Calu3 (cell line): ENCODE measurements around the gene NALCN. TPM values are rescaled to one million over a fixed set of nuclear protein-coding genes. Genes with fewer than 3 reads are reported as not detected.

Experiments used
- BruUV-seq: library from RNA; stranded (reverse); fragments of 400-500 nt; replicated peaks from 2 replicates; lab custom pipeline; 2021; lab: Mats Ljungman, UMichigan
- CTCF ChIA-PET: fragments of 300-600 bp; sonication (Branson Sonifier 250); formaldehyde crosslinking; loops from one replicate; lab custom pipeline; 2022; ENCODE audit warnings: antibody characterized with exemption; lab: Charles Lee
- DNase-seq: peaks from one replicate; pipeline ENCODE4 v3.0.0; 2022
- H3K27ac Mint-ChIP-seq: one replicate; pipeline ENCODE4 v1.8.0; 2022; ENCODE audit warnings: mixed read lengths; ENCODE audit not compliant: unreplicated experiment
- H3K27me3 Mint-ChIP-seq: one replicate; pipeline ENCODE4 v1.8.0; 2022; ENCODE audit warnings: mixed read lengths; ENCODE audit not compliant: unreplicated experiment
- H3K36me3 Mint-ChIP-seq: one replicate; pipeline ENCODE4 v1.8.0; 2022; ENCODE audit warnings: mild to moderate bottlenecking, moderate library complexity, mixed read lengths; ENCODE audit not compliant: insufficient read depth, unreplicated experiment
- H3K4me1 Mint-ChIP-seq: one replicate; pipeline ENCODE4 v1.8.0; 2022; ENCODE audit warnings: mild to moderate bottlenecking, low read depth, mixed read lengths; ENCODE audit not compliant: unreplicated experiment
- H3K4me3 Mint-ChIP-seq: one replicate; pipeline ENCODE4 v1.8.0; 2022; ENCODE audit warnings: mild to moderate bottlenecking, low read depth, moderate library complexity, mixed read lengths; ENCODE audit not compliant: unreplicated experiment
- H3K9me3 Mint-ChIP-seq: one replicate; pipeline ENCODE4 v1.8.0; 2022; ENCODE audit warnings: low read depth, mixed read lengths; ENCODE audit not compliant: unreplicated experiment
- intact Hi-C: fragments of 100-400 bp; cut with micrococcal nuclease; formaldehyde crosslinking; loops from one replicate; pipeline ENCODE4 v1.10.0; 2022; ENCODE audit not compliant: unreplicated experiment
- total RNA-seq: library from RNA; stranded (reverse); gene quantifications from 2 replicates; pipeline ENCODE4 v1.2.3, GENCODE V29; 2022
- TF ChIP-seq, protein P1 (sequence below): fragments of 200-600 bp; IDR thresholded peaks from one replicate; pipeline ENCODE4 v1.8.0; 2022; ENCODE audit warnings: antibody characterized with exemption; ENCODE audit not compliant: unreplicated experiment

NALCN gene
- total RNA-seq, 1 experiment from 2014 or later, result 2.8 TPM

DNA sequence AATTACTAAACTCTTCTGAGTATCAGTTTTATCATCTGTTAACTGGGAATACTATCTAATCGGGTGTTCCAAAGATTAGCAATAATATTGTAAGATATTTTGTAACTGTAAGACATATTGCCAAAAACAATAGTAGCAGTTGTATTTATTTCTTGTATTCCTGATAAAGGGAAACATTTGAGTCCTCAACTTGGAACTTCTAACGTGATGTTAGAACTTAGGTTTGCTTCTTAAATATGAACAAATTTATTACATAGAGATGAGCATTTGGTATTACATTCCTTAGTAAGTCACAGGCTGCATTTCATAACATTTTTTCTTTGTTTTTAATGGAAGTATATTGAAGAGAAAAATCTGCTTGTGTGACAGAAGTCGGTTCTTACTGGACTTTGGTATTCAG is 225.3 kb downstream of the NALCN start:
- CTCF ChIA-PET, result no interaction called here
- no peak for DNase-seq
- Mint-ChIP-seq H3K27me3 (no peaks in the 10 kb centered on the region), H3K4me3 (no peak overlapping the region), H3K9me3 (no peaks in the 10 kb centered on the region), H3K4me1 (no peaks in the 10 kb centered on the region), H3K27ac (no peak overlapping the region), H3K36me3 (no peaks in the 10 kb centered on the region)
- TF ChIP-seq, protein P1, sequence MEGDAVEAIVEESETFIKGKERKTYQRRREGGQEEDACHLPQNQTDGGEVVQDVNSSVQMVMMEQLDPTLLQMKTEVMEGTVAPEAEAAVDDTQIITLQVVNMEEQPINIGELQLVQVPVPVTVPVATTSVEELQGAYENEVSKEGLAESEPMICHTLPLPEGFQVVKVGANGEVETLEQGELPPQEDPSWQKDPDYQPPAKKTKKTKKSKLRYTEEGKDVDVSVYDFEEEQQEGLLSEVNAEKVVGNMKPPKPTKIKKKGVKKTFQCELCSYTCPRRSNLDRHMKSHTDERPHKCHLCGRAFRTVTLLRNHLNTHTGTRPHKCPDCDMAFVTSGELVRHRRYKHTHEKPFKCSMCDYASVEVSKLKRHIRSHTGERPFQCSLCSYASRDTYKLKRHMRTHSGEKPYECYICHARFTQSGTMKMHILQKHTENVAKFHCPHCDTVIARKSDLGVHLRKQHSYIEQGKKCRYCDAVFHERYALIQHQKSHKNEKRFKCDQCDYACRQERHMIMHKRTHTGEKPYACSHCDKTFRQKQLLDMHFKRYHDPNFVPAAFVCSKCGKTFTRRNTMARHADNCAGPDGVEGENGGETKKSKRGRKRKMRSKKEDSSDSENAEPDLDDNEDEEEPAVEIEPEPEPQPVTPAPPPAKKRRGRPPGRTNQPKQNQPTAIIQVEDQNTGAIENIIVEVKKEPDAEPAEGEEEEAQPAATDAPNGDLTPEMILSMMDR, result no peak
- BruUV-seq, result no TSS peak
- intact Hi-C loops, result no loop called here

DNA sequence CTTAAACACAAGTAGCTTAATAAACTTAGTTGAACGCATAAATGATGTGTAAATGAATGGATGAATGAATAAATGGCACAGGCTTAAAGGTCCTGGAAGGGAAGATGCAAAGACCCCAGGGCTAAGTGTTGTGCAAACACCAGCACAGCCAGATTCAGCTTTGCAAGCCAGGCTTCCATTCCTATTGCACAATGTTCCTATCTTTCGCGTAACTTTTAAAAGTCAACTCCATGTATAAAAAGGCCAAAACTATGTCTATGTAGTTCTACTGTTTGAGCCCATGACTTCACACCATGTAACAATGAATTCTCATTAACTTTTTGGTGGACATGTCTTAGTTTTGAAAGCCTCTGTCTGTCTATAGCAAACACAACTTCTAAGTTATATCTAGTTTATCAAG is 226.0 kb downstream of the NALCN start:
- TF ChIP-seq, protein P1, result no peak
- Mint-ChIP-seq H3K4me1 (no peaks in the 10 kb centered on the region), H3K4me3 (no peak overlapping the region), H3K9me3 (no peaks in the 10 kb centered on the region), H3K27me3 (no peaks in the 10 kb centered on the region), H3K27ac (no peak overlapping the region), H3K36me3 (no peaks in the 10 kb centered on the region)
- intact Hi-C loops, result no loop called here
- no TSS peak for BruUV-seq
- CTCF ChIA-PET, result no interaction called here
- DNase-seq, result no peak

DNA sequence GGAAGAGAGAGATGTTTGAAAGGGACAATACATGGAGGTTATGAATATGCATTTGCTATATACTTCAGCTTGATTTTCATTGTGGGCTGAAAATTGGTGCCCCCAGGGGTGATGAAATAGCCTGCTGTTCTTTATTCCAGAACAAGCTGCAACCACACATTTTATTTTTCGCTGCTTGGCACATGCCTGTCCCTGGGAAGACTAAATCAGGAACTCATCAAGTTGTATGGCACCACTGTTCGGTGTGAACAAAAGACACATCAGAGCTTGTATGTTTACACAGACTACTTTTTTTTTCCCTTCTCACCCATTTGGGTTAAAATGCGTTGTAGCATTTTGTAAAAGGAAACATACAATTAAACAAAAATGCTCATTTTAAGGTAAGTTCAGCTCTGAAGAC is 230.7 kb downstream of the NALCN start:
- Mint-ChIP-seq H3K9me3 (no peaks in the 10 kb centered on the region), H3K4me3 (no peak overlapping the region), H3K27ac (no peak overlapping the region), H3K36me3 (no peaks in the 10 kb centered on the region), H3K27me3 (no peaks in the 10 kb centered on the region), H3K4me1 (no peaks in the 10 kb centered on the region)
- BruUV-seq, result no TSS peak
- TF ChIP-seq, protein P1, result no peak
- no peak for DNase-seq
- CTCF ChIA-PET, result no interaction called here
- intact Hi-C loops, result no loop called here

DNA sequence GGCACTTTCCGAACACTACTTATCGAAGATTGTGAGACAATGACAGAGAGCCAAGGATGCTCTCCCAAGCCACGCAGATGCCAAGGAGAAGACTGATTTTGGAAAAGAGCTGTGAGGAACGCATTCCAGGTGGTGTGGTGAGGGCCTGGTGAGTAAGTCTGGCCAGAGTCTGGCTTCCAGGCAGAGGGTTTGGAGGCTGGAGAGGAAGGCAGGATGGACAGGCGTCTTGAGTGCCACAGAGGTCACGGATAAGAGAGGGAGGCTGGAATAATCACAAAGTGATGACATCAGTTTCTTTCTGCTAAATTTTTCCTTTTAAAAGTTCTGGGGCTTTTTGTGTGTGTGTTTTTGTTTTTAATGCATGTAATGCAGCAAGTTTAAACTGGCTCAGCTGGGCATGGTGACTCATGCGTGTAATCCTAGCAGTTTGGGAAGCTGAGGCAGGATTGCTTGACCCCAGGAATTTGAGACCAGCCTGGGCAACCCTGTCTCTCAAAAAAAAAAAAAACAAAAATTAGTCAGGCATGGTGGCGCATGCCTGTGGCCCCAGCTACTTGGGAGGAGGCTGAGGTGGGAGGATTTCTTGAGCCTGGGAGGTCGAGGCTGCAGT is 235.1 kb downstream of the NALCN start:
- TF ChIP-seq, protein P1, result no peak
- no peak overlapping the region for H3K27ac Mint-ChIP-seq
- CTCF ChIA-PET, result no interaction called here
- intact Hi-C loops, result no loop called here
- no peaks in the 10 kb centered on the region for H3K36me3 Mint-ChIP-seq
- no peaks in the 10 kb centered on the region for H3K9me3 Mint-ChIP-seq
- BruUV-seq, result no TSS peak
- H3K27me3 Mint-ChIP-seq, result no peaks in the 10 kb centered on the region
- no peak for DNase-seq
- no peaks in the 10 kb centered on the region for H3K4me1 Mint-ChIP-seq
- no peak overlapping the region for H3K4me3 Mint-ChIP-seq
